HEK293 (cell line): ENCODE measurements around the gene BCDIN3D.

Source experiments
- ZNF529 ChIP-seq: fragments of 450-650 bp; formaldehyde crosslinking; IDR thresholded peaks from 2 replicates; pipeline ENCODE4 v1.5.1; 2017; ENCODE audit warnings: missing genetic modification characterization, missing biosample characterization; ENCODE audit not compliant: insufficient replicate concordance
- TF ChIP-seq, protein P1 (sequence below): fragments of 450-650 bp; formaldehyde crosslinking; IDR thresholded peaks from 2 replicates; pipeline ENCODE4 v1.5.1; 2016; ENCODE audit warnings: missing biosample characterization, missing genetic modification characterization
- TF ChIP-seq, protein P2 (sequence below): fragments of 450-650 bp; formaldehyde crosslinking; IDR thresholded peaks from 2 replicates; pipeline ENCODE4 v1.5.1; 2016; ENCODE audit warnings: missing biosample characterization, missing genetic modification characterization, borderline replicate concordance

GRCh38 chr12:49843876-49844437 is 1.1 kb upstream of the BCDIN3D start:
- TF ChIP-seq, protein P1, sequence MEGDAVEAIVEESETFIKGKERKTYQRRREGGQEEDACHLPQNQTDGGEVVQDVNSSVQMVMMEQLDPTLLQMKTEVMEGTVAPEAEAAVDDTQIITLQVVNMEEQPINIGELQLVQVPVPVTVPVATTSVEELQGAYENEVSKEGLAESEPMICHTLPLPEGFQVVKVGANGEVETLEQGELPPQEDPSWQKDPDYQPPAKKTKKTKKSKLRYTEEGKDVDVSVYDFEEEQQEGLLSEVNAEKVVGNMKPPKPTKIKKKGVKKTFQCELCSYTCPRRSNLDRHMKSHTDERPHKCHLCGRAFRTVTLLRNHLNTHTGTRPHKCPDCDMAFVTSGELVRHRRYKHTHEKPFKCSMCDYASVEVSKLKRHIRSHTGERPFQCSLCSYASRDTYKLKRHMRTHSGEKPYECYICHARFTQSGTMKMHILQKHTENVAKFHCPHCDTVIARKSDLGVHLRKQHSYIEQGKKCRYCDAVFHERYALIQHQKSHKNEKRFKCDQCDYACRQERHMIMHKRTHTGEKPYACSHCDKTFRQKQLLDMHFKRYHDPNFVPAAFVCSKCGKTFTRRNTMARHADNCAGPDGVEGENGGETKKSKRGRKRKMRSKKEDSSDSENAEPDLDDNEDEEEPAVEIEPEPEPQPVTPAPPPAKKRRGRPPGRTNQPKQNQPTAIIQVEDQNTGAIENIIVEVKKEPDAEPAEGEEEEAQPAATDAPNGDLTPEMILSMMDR (tag by site-specific recombination) = no peak
- TF ChIP-seq, protein P2, sequence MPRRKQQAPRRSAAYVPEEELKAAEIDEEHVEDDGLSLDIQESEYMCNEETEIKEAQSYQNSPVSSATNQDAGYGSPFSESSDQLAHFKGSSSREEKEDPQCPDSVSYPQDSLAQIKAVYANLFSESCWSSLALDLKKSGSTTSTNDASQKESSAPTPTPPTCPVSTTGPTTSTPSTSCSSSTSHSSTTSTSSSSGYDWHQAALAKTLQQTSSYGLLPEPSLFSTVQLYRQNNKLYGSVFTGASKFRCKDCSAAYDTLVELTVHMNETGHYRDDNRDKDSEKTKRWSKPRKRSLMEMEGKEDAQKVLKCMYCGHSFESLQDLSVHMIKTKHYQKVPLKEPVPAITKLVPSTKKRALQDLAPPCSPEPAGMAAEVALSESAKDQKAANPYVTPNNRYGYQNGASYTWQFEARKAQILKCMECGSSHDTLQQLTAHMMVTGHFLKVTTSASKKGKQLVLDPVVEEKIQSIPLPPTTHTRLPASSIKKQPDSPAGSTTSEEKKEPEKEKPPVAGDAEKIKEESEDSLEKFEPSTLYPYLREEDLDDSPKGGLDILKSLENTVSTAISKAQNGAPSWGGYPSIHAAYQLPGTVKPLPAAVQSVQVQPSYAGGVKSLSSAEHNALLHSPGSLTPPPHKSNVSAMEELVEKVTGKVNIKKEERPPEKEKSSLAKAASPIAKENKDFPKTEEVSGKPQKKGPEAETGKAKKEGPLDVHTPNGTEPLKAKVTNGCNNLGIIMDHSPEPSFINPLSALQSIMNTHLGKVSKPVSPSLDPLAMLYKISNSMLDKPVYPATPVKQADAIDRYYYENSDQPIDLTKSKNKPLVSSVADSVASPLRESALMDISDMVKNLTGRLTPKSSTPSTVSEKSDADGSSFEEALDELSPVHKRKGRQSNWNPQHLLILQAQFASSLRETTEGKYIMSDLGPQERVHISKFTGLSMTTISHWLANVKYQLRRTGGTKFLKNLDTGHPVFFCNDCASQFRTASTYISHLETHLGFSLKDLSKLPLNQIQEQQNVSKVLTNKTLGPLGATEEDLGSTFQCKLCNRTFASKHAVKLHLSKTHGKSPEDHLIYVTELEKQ (tag by site-specific recombination) = no peak
- no peak for TF ChIP-seq ZNF529 (tag by site-specific recombination)
